ENCODE measurements around the gene GRAMD1B.
"Not testable (repeated sequence)": the region's sequence is repeated elsewhere in the genome, so short reads cannot be mapped to it uniquely, and the experiment has no call there.

Gene GRAMD1B

DNA sequence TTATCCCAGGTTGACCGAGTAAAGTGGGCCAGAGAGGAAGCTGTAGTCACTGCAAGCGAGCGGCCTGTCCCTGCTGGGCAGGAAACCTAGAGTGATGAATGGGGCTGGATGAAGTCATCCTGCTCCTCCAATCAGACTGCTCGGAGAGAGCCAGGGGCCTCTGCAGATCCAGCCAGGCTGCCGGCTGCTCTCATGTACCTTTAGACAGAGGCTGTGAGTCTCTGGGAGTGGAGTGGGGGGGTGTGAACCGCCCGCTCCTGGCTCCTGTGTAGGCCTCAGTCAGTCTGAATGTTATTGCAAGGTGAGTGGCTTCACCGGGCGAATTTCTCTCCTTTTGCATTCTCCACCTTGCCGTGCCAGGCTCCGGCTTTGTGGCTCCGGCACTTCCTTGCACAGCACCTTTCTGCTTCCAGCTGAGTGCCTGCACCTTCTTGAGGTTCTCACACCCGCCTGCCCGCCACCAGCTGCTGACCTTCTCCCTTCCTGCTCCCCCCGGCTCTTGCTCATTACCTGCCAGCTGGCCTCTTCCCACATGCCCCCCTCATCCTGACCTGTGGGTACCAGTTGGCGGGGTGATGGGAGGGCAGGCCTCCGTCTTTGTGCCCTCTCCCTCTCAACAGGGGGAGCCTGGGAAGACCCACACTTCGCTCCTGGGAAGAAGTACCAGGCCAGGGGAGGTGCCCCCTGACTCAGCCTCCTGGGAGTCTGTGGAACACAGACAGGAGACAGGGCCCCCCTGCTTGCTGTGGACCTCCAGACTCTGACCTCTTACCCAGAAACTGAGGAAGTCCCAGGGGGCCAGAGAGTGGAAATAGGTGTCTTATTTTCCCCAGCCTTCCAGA is 79.9 kb downstream of the GRAMD1B start:
- DNase-seq (ENCODE audit: low spot score) = peak; percentile 26

DNA sequence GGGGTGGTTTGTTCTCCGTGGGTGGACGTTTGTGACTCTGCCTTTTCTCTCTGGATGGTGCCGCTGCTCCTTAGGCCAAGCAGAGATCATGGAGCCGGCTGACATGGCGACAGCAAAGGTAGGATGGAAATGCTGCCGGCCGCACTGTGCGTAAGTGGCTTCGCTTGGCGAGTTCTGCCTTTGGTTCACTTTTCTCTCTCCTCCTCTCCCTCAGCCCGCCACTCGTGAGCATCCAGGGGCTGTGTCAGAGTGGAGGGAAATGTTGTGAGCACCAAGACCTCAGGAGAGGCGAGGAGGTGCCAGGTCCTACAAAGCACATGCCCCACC is 80.5 kb downstream of the GRAMD1B start:
- DNase-seq (ENCODE audit: low spot score) = no peak

DNA sequence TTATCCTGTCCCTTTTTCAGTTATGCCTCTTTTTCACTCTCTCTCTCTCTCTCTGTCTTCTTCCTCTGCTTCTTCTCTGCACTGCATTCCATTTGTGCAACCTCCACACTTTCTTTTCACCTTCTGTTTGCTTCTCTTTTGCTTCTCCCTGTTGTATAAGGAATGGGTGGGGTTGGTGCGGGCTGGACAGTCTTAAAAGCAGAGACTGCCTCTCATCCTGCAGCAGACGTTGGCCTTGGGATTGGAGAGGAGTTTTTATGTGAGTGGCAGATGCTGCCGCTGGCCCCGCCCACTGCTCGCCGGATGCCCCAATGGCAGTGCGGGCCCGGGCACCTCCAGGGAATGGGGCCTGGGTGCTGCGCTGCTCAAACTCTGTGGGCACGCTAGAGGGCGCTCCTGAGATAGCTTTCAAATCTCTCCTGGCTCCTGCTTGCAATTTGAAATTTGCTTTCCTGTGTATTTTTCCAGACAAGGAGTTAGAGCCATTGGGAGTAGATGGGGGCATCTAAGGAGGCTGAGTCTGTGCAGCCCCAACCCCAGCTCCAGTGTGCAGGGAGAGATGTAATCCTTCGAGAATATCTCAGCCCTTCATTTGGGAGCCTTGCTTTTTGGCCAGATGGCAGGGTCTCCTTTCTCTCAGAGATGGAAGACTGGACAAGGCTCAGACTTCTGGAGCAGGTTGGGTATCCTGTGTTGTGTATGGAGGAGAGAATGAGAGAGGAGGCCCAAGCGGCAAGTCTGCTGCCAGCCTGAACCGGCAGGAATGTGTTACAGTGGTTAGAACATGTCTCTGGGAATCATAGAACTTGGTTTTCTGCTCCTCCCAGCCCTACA is 81.2 kb downstream of the GRAMD1B start:
- peak; percentile 93 for DNase-seq (ENCODE audit: low spot score)

DNA sequence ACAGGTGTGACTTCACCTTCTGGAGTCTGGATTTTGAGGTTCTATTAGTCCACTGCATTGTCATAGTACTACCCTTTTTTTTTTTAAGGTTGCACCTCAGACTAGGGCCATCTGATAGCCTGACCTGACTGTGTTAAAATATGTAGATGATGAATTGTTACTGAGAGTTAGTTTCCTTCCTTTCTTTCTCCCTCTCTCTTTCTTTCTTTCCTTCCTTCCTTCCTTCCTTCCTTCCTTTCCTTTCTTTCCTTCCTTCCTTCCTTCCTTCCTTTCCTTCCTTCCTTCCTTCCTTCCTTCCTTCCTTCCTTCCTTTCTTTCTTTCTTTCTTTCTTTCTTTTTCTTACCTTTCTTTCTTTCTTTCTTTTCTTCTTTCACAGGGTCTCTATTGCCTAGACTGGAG is 83.2 kb downstream of the GRAMD1B start:
- DNase-seq (ENCODE audit: low spot score) = not testable (repeated sequence)

DNA sequence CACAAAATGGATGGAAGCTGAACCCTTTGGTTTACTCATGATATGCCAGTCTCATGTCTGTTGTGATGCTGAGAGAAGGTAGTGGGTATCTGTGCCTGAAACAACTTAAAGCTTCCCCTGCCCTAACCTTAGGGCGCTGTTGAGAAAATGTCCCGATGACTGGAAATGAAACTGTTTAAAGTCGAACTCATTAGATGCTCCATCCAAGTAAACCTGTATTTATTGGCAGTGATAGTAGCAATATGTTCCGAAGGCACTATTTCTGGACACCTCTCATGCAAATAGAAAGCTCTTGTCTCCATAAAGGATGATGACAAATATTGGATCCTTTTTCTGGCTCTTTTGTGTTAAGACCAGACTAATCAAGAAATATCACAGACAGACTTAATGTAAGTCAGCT is 86.2 kb downstream of the GRAMD1B start:
- no peak for DNase-seq (ENCODE audit: low spot score)

DNA sequence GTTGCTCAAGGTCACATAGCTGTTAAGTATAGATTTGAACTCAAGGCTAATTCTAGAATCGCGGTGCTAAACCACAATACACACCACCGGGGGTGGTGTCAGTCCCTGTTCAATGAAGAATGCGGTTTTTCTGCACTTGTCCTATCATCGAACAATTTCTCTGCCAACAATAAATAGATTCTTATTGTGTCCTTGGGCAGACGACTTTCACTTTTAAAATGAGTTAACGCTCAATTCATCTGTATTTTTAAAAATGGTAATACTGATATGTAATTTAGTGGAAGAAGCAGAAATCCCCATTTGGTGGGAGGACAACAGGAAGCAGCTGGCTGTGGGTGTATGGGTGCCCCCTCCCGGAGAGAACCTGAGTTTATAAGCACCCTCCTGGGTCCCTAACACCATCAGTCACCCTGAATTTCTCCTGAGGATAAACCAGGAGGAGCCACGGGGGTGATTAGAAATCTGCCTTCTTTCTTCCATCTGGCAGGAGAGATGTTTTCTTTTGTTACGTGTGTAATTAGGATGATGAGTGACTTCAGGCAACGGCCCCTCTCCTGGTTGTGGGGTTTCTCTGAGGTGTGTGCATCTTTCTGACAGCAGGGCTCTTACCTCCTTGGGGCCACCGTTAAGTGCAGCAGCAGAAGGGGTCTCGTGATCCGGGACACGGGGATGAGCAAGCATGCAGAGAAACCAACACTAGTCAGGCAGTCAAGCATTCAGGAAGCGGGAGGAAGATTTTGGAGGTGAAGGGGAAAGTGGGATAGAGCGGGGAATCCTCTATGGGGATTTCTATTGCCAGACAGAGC is 87.7 kb downstream of the GRAMD1B start:
- DNase-seq (ENCODE audit: low spot score) = no peak

DNA sequence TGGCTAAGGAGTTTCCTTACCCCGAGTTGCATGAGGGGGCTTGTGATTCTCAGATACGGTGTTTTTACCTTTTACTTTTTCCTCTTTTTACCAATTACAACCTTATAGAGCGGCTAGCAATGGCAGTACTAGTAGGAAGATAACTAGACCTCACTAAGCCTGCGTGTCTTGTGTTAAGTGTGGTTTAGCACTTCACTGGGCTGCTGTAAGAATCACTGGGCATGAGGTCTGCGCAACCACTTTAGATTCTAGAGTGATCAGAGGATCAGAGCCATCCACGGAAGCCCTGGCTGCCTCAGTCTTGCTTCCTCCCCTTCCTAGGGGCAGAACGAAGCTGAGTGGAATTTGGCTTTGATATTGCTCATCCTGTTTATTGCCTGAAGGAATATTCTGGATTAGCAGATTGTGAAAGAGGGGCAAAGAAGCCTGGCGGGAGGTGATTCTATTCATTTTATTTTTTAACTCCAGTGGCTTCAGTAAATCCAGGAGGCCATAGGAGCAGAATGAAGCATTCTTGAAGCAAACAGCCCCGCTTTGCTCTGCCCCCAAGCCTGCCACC is 88.5 kb downstream of the GRAMD1B start:
- no peak for DNase-seq (ENCODE audit: low spot score)

DNA sequence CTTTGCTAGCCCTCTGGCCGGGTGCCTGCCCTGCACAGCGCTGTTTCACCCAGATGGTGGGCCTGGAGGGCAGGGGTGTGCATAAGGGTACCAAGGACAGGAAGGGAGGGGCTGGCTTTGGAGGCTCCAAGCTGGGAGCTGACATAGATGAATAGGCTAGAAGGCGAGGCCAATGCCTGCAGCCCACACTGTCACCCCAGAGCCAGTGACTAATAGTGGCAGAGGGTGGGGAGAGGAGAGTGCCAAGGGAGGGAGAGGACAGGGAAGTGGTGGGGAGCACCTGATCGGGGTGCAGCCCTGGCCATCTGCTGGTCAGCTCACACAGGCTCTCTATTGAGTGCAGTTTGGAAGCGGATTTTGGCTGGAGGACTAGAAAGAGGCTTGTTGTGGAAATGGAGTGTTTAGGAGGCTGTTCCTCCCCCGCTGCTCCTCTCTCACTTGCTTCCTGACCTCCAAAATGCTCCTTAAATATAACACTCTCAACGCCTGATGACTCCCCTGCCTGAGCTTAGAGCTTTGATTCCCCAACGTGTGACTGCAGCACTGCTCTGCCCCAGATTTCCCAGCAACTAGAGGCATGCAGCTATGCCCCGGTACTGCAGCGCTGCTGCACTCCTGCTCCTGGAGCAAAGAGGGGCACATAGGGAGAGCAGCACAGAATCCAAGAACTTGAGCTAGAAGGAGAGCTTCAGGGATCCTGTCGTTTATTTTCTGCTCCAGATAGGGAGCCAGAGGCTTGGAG is 89.2 kb downstream of the GRAMD1B start:
- peak; percentile 63 for DNase-seq (ENCODE audit: low spot score)

DNA sequence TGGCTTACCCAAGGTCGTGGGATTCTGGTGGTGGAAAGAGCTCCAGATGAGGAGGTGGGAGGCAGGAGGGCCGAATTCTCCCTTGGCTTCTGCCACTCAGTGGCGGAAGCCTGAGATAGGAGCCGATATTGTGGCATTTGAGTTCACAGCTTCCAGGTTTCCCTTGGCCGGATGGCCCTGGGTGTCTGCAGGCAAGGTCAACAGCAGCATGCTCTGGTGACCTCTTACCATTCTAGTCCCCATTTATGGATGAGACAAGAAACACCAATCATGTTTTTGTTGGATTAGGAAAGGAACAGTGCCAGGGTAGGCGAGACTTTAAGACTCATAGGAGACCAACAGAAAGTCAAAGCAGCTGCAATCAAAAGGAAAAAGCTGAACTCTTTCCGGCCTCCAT is 89.7 kb downstream of the GRAMD1B start:
- no peak for DNase-seq (ENCODE audit: low spot score)

DNA sequence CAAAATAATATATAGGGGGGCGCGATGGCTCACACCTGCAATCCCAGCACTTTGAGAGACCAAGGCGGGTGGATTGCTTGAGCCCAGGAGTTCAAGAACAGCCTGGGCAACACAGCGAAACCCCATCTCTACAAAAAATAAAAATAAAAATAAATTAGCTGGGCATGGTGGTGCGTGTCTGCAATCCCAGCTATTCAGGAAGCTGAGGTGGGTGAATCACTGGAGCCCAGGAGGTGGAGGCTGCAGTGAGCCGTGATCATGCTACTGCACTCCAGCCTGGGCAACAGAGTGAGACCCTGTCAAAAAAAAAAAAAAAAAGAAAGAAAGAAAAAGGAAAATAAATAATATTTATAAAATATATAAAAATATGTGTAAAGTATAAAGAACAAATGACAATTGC is 90.4 kb downstream of the GRAMD1B start:
- not testable (repeated sequence) for DNase-seq (ENCODE audit: low spot score)

DNA sequence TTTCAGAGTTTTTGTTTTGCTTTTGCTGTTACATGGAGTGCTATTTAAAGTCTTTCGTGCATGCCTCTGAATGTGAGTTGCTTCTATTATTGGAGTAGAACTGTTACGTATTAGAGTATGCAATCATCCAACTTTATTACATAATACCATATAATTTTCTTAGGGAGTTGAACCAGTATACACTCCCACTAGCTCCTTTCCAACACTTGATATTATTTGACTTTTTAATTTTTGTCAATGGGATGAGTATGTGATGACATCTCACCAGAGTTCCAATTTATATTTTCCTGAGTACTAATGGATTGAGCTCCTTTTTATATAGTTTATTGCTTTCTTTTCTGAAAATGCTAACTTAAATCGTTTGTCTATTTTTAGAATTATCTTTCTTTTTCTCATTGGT is 90.9 kb downstream of the GRAMD1B start:
- DNase-seq (ENCODE audit: low spot score) = no peak

DNA sequence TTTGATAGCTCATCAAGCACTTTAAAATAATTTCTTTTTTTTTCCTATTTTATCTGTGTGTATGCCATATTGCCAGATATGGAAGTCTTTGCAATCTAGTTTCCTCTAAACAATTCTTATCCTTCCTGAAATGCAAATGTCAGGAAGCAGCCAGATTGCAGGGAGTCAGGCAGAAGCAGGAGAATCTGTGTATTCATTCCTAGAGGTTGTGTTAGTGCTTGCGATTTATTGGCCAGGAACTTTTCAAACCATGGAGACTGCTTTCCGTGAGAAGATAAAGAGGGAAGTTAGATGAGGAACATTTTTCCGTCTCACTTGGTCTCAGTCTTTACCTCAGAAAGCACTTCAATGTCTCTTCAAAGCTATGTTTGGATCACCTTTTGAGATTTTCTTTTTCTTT is 91.9 kb downstream of the GRAMD1B start:
- DNase-seq (ENCODE audit: low spot score) = no peak

DNA sequence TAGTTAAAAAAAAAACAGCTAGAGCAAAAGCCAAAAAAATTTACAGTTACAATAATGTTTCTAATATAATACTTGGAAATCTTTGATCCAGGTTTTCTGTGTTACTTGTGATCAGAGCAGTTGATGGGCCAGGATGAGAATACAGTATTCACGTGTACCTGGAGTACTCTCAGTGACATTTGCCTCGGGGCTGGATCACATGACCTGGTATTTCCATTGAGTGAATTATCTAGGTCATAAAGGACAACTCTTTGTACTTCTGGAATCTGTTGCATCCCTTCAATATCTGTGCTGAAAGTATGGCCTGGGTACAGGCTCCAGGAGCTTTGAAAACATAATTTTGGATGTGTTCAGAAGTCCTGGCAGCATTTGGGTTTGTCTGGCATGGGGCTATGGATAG is 93.5 kb downstream of the GRAMD1B start:
- DNase-seq (ENCODE audit: low spot score) = no peak

DNA sequence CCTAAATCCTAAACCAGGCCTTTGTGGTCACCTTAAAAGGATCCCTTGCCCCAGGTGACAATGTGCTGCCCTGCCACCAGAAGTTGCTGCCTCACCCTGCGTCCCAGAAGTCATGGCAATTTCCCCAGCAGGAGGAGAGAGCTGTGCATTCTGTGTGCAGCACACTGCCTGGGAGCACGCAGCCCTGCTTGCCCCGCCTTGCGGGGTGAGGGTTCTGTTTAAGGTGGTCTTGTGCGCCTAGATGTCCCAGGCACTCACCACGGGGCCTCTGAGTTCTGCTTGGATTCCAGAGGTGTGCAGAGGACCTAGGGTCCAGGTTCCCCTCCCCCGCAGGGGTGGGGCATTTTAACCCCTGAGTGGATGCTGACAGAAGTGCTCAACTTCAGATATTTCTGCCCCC is 95.0 kb downstream of the GRAMD1B start:
- DNase-seq (ENCODE audit: low spot score) = no peak

DNA sequence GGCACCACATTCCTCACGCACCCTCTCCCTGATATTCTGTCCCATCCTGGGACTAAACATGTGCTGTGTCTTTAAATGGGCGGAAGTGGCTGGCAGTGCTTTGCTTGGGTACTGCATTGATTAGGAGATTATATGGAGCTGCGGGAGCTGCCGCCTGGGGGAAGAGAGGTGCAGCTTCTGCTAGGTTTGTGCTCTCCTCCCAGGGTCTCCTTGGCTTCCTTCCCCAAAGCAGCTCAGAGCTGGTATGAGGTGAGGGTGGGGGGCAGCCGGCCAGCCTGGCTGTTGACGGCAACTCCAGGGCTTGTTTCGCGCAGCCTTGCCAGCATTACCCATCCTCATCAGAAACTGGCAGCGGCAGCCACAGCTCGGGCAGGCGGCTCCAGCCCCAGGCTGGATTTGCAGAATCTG is 95.4 kb downstream of the GRAMD1B start:
- no peak for DNase-seq (ENCODE audit: low spot score)

DNA sequence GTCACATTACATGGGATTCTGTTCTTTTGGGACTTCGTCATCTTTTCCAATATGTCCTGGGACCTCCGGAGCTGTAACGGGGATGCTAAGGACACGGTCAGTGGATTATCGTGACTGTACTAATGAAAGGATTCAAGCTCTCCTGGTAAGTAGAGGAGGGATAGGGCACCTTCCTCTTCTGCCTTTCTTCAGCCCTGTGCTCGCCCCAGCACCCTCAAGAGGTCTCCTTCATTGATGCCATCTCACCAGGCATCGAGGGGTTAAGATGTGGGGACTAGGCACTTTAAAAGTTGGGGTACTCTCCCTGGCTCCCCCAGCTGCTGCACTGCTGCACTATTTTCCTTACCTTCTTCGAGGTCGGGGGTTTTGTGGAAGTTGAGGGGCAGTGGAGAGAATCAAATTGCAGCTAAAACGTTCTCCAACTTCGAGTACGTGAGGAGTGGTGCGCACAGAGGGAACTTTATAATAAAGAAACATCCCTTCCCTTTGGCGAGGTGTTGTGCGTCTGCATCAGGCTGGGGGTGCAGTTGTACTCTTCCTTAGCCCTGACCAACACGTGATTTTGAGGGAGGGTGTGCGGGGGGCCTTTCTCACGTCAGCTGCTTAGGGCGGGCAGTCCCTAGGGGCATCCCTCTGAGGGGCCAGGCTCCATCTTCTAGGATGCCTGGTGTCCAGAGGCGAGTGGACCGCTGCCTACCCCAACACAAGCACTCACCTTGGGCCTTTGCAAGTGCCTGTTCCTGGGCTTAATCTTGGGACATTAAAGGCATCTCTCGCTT is 96.1 kb downstream of the GRAMD1B start:
- DNase-seq (ENCODE audit: low spot score) = no peak

DNA sequence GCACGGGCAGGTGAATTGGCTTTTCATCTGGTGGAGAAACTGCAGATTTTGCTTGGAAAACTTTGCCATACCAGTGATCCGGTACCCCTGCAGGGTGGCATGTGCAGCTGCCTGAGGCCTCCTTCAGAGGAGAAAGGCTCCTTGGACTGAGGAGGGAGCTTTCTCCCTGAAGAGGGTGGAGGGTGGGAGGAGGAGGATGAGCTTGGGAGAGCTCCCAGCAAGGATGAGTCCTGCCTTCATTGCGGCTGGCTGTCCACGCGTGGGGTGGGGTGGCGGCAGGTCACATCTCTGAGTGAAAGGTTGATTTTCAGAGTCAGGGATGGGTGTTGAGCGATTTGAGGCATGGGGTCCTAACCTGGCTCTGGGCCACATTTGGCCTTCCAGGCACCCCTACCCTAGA is 96.8 kb downstream of the GRAMD1B start:
- no peak for DNase-seq (ENCODE audit: low spot score)

DNA sequence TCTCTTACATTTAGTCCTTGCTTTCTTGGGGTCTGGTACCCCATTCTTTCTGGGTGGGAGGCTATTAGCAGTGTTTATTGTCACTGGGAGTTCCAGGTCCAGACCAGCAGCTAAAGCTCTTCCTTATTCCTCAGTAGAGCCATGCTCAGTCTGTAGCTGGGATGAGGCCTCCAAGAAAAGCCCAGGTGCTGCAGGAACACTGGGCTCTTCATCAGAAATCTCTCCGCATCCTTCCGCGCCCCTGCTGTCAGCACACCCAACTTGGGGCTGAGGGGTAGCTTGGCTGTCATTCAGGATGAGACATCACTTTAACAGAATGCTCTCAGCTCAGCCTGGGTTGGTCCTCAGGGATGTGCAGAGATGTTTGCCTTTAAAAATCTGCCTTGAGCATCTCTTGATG is 97.5 kb downstream of the GRAMD1B start:
- no peak for DNase-seq (ENCODE audit: low spot score)

DNA sequence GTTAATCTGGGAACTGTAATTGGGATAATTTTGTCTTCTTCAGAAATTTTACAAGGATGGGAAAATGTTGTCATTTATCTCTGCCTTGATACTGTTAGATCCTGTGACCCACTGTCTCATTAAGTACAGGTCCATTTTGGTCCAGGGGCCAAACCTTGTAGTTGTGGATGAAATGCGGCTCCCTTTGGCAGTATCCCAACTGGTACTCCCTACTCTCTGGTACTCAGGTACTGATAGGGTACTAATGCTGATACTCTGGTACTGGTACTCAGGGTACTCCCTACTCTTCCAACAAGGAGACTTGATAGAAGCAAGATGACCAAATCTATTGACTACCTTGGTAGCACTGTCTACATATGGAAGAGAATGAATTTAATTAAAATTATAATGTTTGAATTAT is 97.9 kb downstream of the GRAMD1B start:
- no peak for DNase-seq (ENCODE audit: low spot score)

DNA sequence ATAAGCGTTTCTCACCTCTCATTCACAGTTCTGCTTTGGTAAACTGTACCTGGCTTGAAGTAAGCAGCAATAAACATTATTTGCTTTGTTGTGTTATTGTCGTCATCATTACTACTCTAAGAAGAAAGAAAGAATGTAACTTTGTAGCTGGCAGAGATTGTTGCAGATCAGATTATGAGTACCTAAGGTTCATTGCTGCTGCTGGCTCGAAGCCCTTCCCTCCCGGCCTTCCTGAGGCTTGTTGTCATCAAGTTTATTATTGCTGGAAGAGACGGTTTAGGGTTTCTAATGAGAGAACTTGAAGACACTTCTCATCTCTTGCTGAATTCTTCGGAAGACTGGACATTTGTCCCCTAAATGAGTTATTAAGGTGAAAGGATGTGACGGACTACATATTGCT is 101.3 kb downstream of the GRAMD1B start:
- DNase-seq (ENCODE audit: low spot score) = no peak

DNA sequence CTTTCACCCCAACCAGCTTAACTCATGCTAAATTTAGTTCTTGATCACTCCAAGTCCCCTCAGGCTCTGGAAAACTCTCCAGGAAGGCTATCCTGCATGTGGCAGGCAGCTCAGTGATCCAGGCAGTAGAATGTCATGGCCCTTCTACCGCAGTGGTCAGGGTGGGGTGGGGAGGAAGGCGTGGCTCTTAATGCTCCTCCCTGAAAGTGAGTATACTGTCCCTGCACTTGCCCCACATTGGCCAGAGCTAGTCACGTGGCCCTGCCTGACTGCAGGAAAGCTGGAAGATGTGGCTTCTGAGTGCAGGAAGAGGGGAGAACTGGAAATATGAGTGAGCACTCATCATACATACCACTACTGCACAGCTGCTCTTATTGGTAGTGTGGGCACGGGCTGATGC is 102.1 kb downstream of the GRAMD1B start:
- DNase-seq (ENCODE audit: low spot score) = no peak

Measured in hepatic stellate cell (primary cell).